Esophagus muscularis mucosa (tissue), 2 donors: Measurements from ENCODE around the gene NMUR1.

Experiments used
- EP300 ChIP-seq: sonication (generic); formaldehyde crosslinking; IDR thresholded peaks from one replicate; pipeline ENCODE4 v1.6.1; 2017; ENCODE audit warnings: antibody characterized with exemption
- POLR2A ChIP-seq: fragments of 450-650 bp; IDR thresholded peaks from one replicate; pipeline ENCODE4 v1.6.1; 2017; ENCODE audit warnings: antibody characterized with exemption, moderate library complexity, mild to moderate bottlenecking, low read depth

DNA sequence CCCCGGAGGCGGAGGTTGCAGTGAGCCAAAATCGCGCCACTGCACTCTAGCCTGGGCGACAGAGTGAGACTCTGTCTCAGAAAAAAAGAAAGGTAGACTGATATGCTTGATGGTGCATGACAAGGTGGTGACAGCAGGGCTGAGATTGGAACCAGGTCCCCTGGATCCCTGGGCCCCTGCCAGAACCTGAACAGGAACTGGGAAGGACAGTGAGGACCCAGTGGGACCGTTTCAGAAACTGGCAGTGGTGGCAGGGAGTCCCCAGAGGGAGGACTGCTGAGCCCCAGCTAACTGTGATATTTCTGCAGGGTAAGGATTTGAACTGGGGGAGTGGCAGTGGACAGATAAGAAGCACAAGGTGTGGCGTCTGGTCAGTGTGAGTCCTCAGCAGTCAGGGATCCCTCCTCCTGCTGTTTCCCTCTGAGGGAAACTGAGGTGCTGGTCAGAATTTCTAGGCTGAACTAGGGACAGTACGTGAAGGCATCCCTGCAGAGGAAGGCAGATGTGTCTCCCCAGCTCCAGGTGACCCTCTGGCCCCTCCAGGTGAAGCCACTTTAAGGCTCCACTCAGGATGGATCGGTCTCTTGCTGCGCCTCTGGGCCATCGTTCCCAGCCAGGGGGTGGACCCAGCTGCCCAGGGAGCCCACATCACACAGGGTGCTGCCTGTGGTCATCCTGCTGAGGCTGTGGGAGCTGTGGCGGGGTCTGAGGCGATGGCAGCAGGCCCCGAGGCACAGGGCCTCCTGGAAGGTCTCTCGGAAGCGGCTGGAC, 5.6 kb downstream of the NMUR1 start:
- TF ChIP-seq POLR2A, result no peak
- no peak for TF ChIP-seq EP300
